Stimulated activated CD8-positive, alpha-beta memory T cell treated with anti-CD3 and anti-CD28 coated beads, Interleukin-4, amount 100 ng/mL, for 1 hour (primary cell): ENCODE measurements around the gene PGAP3.
A peak's percentile ranks its signal among the peaks of the same experiment; 100 is the strongest.

Experiments
- DNase-seq, 2 donors: peaks; one replicate each; pipeline ENCODE4 v3.0.0-alpha.2; 2020; ENCODE audit warnings: low read depth in 2 of 2, low spot score in 1 of 2

The PGAP3 gene

DNA sequence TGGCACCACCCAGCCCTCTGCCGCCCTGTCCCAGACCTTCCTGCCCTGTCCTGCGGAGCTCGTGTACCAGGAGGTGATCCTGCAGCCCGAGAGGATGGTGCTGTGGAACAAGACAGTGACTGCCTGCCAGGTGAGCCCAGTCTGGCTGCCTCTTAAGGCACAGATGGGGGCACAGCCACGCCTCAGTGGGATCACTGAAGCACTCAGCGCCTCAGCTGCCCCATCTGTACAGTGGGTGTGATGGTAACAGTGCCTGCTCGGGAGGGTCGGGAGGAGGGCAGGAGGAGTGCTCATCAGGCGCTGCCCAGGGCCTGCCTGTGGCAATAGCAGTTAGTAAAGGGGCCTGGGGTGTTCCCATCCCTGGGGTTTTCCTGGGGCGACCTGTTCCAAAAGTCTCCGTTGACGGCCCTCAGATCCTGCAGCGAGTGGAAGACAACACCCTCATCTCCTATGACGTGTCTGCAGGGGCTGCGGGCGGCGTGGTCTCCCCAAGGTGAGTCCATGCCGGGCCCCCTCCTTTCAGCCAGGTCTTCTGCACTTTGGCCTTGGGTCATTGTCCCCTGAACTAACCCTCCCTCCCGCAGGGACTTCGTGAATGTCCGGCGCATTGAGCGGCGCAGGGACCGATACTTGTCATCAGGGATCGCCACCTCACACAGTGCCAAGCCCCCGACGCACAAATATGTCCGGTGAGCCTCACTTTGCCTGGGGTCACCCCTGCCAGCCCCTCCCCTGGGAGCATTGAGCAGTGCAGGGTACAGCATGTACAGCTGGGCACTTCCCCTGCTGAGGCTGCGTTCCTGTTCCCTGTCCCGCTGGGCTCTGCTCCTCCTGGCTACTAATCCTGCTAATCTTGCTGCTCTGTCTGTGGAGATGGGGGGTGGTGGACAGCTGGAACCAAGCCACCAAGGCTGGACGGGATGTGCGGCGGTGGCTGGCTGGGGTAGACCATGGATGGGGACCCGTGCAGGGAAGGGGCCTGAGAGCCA, 27.2 kb downstream of the PGAP3 start:
- no peak for DNase-seq

DNA sequence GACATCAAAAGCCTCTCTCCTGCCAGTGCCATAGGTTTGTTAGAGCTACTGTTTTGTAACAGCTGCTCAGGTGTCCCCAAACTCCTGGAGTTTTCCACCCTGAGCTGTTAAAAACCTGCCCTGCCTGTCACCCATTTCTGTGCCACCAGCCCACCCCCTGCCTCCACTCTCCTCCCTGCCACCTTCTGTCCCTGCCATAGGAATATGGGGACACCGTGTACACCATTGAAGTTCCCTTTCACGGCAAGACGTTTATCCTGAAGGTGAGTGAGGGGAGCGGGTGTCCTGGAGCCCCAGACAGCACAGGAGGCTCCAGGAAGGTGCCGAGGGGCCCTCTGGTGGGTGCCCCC, 27.9 kb downstream of the PGAP3 start:
- no peak for DNase-seq

DNA sequence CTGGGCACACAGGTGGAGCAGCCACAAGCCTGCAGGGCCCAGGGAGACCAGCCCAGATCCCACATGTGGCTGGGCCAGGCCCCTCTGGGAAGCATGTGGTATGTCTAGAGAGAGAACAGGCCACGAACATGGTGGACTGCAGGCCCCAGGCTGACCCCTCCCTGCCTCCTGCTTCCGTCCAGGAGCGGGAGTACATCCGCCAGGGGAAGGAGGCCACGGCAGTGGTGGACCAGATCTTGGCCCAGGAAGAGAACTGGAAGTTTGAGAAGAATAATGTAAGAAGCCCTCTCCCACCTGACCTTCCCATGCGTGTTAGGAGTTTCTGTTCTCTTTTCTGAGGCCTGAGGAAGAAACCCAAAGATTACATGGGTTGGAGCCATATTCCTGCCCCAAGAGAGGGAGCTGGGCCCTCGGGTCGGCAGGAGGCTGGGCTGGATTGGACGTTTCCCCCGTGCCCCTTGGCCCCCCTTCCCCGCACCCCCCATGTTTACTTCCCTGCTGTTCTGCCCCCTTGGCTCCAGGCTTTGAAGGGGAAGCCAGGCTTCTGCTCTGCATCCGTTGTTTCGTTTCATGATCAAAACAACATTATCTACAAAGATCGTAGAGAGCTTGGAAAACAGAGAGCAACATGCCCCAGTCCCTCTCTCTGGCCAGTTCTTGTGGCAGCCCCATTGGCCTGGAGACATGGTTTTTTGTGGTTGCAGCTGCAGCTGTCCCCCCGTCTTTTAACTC, 28.4 kb downstream of the PGAP3 start:
- no peak for DNase-seq

DNA sequence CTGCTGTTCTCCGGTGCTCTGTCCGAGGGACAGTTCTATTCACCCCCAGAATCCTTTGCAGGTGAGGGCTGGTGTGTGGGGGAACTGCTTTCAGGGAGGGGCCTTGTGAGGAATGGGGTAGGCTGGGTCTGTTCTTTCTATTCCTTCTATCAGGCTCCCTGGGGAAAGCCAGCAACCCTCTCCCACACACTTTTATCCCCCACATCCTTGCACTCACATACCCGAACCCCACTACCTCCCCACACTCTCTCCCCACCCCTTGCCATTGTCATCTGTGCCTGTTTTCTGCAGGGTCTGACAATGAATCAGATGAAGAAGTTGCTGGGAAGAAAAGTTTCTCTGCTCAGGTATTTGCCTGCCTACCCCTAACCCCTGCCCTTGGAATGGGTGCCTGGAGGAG, 29.1 kb downstream of the PGAP3 start:
- no peak for DNase-seq

DNA sequence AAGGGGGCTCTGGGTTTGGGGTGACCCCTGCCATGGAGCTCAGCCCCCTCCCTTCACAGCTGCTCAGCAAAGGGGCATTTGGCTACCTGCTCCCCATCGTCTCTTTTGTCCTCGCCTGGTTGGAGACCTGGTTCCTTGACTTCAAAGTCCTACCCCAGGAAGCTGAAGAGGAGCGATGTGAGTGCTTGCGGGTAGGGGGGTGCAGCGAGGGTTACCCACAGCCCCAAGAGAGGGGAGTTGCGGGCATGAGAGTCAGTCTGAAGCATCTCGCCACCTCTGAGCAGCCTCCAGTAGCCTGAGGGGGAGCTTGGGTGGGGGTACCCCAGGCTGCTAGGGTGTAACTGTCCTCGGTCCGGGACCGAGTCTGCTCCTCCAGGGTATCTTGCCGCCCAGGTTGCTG, 29.5 kb downstream of the PGAP3 start:
- DNase-seq: no peak

DNA sequence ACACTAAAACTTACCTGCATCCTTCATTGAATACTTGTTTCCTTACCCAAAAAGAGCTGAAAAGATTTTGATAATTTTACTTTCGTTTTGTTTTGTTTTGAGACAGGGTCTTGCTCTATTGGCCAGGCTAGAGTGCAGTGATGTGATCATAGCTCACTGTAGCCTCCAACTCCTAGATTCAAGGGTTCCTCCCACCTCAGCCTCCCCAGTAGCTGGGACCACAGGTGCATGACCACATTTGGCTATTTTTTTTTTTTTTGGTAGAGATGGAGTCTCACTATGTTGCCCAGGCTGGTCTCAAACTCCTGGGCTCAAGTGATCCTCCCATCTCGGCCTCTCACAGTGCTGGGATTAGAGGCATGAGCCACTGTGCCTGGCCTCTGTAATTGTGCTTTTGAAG, 32.8 kb downstream of the PGAP3 start:
- no peak for DNase-seq

DNA sequence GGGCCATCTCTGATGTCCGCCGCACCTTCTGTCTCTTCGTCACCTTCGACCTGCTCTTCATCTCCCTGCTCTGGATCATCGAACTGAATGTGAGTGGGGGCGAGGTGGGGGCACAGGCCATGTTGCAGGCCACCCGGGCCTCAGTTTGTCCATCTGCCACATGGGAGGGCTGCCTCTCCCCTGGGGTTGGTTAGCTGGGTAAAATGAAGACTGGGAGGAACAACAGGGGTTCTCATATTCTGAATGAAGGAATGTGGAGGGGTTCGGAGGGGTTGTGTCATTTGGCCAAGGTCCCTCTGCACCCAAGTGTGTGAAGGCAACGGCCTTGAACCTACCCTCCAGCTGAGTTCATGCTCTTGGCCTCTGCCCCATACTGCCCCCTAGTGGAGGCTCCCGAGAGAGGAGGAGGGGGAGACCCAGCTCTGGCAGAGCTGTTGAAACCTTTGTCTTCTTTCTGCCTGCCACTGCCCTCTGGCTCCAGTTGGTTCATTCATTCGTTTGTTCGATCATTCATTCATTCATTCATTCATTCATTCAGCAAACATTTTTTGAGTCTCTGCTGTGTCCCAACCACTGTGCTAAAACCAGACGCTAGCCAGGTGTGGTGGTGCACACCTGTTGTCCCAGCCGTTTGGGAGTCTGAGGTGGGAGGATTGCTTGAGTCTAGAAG, 34.1 kb downstream of the PGAP3 start:
- peak; percentile 47 to 65 for DNase-seq

DNA sequence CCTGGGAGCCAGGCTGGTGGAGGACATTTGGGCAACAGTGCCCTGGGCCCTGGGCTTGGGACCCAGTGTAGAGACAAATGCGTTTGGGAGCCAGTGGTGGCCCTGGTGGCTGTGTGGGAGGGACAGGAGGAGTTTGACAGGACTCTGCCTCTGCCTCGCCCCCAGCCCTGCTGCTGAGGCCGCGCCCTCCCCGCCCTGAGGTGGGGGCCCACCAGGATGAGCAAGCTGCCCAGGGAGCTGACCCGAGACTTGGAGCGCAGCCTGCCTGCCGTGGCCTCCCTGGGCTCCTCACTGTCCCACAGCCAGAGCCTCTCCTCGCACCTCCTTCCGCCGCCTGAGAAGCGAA, 34.6 kb downstream of the PGAP3 start:
- no peak for DNase-seq

DNA sequence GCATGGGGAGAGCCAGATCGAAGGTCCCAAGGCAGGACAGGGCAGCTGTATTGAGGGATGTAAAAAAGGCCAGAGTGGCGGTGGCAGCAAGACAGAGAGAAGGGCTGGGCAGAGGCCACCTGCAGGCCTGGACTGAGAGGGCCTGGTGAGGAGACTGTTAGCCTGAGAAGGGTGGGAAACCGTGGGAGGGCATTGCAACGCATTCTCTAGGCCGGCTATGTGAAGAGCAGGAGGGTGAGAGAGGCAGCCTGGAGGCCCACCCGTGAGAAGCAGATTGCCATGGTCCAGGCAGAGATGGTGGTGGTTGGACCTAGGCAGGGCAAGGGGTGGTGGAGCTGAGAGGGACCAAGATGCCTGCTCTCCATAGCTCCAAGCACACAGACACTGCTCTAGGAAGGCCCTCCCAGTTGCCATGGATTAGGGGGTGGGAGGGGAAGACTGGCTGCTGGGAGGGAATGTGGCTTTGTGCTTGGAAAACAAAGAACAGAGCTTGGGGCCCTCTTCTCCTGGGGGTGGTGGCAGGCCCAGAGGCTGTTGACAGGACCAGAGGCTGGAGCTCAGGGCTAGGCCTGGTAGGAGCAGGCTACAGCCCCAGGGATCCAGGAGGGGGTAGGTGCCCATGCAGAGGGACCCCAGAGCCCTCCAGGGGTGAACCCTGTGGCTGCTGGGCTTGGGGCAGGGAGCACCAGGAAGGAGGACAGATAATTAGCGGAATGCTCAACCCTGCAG, 35.1 kb downstream of the PGAP3 start:
- no peak for DNase-seq

DNA sequence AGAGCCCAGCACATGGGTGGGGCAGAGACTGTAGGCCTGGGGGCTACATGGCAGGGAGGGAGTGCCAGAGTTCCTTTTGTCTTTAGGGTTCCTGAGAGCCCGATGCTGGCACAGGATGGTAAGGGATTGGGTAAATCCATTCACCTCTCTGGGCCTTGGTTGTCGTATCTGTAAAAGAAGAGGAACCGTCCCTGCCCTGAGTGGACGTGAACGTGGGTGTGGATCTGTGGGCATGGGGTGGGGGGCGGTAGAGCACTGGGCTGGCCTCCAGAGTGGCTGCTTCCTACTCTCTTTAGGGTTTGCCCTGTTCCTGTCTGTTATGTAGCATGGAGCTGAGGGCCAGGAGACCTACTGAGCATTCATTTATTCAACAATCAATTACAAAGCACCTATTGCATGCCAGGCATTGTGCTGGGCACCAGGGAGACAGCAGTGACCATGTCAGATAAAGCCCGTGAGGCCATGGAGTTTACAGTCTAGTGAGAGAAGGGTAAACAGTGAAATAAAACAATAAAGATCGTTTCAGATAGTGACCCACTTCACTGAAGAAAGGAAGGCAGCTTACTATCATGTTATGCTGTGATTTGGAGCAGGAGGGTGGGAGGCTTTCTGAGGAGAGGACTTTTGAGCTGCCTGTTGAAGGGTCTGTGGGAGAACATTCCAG, 35.8 kb downstream of the PGAP3 start:
- DNase-seq: no peak

DNA sequence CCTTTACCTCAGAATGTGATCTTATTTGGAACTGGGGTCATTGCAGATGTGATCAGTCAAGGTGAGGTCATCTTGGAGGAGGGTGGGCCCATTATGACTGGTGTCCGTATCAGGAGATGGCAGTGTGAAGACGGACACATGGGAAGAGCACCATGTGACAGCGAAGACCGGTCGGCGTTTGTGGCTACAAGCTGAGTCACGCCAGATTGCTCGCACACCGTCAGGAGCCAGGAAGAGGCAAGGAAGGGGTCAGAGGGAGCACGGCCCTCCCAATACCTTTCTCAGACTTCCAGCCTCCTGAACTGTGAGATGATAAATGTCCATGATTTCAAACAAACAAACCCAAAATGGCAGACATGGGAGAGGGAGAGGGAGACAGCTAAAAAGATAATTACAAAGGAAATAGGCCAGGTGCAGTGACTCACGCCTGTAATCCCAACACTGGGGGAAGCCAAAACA, 37.7 kb downstream of the PGAP3 start:
- no peak for DNase-seq

DNA sequence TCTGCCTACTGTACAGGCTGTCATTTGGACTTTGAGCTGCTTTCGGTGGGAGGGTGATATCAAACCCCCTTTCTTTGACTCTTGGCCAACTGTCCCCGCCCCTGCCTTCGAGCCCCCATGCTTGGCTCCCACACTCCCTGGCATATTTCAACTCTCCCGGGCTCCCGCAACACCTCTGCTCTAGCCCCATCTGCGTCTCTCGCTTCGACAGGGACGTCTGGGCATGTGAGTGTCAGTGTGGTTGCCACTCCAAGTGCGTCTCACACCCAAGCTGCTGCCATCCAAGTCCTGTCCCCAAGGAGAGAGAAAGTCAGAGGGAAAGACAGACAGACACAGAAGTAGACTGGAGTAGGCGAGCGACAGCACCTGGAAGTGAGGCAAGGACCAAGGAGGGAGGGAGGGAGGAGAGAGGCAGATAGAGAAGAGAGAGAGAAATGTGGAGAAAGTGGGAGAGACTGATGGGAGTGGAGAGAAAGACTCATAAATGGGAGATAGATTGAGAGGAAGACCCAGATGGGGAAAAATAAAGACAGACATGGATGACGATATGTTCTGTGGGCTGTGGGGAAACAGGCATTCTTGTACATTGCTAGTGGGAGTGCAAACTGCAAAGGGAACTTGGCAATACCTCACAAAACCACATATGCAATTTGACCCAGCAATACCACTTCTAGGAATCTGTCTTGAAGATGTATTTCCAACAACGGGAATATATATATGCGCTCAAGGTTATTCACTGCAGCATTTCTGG, 39.1 kb downstream of the PGAP3 start:
- no peak for DNase-seq

DNA sequence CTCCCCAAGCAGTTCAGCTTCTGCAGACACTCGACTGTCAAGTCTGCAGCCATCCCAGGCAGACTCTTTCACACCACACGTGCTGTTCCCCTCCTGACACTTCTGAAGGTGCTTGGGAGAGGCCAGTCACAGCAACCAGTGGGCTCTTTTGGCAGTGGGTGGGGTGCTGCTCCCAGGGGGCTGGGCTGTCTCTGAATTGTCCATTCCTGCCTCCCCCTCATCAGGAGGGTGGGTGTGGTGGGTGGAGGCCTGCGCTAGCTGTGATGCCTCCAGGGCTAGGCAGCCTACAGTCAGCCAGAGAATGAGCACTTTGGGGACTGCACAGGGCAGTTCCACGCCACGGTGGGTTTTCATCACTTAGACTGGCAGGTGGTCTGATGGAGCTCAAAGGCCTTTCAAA, 40.6 kb downstream of the PGAP3 start:
- no peak for DNase-seq

DNA sequence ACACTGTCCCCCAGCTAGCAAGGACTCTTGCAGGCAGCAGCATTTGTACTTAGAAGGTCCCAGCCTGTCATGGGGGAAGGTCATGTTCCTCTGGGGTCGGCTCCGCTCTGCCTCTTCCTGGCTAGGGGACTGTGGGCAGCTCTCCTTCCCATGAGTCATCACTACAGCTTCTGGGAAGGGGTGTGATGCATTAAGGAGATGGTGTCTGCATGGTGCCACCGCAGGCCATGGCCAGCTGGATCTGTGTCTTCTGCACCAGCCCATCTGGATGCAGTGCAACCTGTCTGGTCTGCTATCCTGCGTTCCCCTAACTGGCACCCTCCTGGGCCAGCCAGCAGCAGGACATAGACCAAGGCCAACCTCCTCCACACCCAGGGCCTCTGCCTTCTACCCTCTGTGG, 44.6 kb downstream of the PGAP3 start:
- DNase-seq: no peak

DNA sequence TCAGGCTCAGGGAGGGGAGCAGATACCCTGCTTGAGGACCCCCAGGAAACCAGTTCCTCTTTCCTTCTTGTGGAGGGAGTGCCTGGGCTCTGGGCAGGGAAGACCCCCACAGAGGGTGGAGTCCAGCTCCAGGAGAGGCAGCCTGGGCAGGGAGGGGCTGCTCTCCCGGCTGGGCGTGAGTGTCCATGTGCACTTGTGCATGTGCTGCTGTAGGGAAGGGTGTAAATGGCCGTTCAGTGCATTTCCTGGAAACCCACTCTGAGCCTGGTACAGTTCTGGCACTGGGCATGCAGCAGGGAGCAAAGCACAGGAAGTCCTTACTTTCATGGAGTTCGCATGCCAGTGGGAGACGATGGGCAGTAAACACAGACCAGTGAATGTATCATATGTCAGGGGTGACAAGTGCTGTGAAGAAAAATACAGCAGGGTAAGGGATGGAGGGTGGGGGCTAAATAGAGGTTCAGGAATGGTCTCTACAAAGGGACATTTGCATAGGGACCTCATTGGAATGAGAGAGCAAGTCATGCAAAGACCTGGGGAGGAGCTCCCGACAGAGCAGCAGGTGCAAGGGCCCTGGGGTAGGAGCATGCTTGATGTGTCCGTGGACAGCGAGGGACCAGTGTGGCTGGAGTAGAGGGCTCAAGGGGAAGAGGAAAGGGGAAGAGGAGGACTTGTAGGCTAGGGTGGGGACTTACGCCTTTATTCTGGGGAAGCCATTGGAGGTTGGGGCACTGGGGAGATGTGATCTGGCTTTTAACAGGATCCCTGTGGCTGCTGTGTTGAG, 45.4 kb downstream of the PGAP3 start:
- no peak for DNase-seq

DNA sequence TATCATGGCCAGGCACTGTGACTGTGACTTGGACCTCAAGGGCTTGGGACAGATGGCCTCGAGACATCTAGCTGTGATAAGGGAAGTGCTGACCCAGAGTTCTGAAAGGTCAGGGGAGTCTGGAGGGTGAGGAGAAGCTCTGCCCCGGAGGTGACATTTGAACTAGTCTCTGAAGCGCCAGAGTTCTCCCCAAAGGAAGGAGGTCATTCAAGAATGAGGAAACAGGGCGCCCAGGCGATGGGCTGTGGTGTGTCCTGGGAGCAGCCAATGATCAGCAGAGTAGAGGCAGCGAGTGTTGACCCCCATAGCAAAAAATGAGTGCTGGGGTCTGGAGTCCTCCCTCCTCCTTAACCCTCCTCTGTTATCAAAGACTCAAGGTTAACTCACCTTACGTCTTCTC, 46.0 kb downstream of the PGAP3 start:
- DNase-seq: no peak

DNA sequence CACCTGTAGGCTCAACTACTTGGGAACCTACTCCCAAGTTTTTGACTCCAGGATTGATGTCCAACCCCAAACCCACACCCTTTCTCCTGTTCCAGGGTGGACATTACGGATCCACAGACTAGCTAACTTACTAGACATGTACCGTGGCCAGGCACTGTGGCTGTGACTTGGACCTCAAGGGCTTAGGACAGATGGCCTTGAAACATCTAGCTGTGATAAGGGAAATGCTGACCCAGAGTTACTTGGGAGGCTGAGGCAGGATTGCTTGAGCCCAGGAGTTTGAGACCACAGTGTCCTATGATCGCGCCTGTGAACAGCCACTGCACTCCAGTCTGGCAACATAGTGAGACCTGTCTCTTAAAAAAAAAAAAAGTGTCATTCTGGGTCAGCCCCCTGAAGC, 46.8 kb downstream of the PGAP3 start:
- no peak for DNase-seq

DNA sequence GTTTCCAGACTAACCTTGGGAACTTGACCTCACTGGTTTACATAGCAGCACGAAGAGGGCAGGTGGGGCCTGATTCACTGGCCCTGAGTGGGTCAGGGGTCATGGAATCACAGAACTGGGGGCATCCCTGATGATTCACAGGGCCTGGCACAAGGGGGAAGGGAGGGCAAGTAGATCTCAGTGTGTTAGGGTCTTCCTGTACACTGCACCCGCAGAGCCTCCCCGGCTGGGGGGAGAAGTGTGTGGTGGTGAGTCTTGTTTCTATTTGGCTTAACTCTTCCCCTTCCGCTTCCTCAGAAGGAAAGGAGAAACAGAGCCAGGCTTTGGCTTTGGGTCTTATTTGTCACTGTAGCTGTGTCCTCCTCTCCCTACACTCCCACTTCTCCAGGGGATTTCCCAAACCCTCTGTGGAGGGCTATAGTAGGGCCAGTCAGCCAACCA, 47.2 kb downstream of the PGAP3 start:
- DNase-seq: no peak
